CD4-positive, alpha-beta T cell treated with Interferon gamma for 1 hour (primary cell): Measurements from ENCODE around the gene KCNC4.

Source experiments
- DNase-seq: peaks from one replicate; pipeline ENCODE4 v3.0.0-alpha.2; 2020

KCNC4 gene

GRCh38 chr1:110209715-110210603 lies at the start of gene KCNC4:
Gene KCNC4, plus strand, starts transcription at chr1:110210314. Its CDS starts 1,186 bp downstream, at chr1:110211500.
- DNase-seq = peak; percentile 96

GRCh38 chr1:110160538-110161100 lies 49.5 kb upstream of the KCNC4 start:
- no peak for DNase-seq

- no peak for DNase-seq
Observed at GRCh38 chr1:110161165-110161564, 48.9 kb upstream of the KCNC4 start.

- no peak for DNase-seq
Observed at GRCh38 chr1:110161849-110162248, 48.3 kb upstream of the KCNC4 start.

GRCh38 chr1:110163591-110163990 lies 46.5 kb upstream of the KCNC4 start:
- DNase-seq = no peak

- DNase-seq = no peak
Observed at GRCh38 chr1:110164725-110165350, 45.3 kb upstream of the KCNC4 start.

GRCh38 chr1:110165761-110166231 lies 44.3 kb upstream of the KCNC4 start:
- no peak for DNase-seq

- DNase-seq = no peak
Observed at GRCh38 chr1:110166861-110167260, 43.3 kb upstream of the KCNC4 start.

- no peak for DNase-seq
Observed at GRCh38 chr1:110170766-110171733, 39.1 kb upstream of the KCNC4 start.

GRCh38 chr1:110172001-110172400 lies 38.1 kb upstream of the KCNC4 start:
- no peak for DNase-seq

- DNase-seq = no peak
Observed at GRCh38 chr1:110173466-110174105, 36.5 kb upstream of the KCNC4 start.

- DNase-seq = no peak
Observed at GRCh38 chr1:110174961-110175360, 35.2 kb upstream of the KCNC4 start.

- DNase-seq = no peak
Observed at GRCh38 chr1:110176299-110176956, 33.7 kb upstream of the KCNC4 start.

GRCh38 chr1:110177775-110178174 lies 32.3 kb upstream of the KCNC4 start:
- no peak for DNase-seq

GRCh38 chr1:110183642-110184167 lies 26.4 kb upstream of the KCNC4 start:
- DNase-seq = no peak

- DNase-seq = no peak
Observed at GRCh38 chr1:110184446-110184845, 25.7 kb upstream of the KCNC4 start.

GRCh38 chr1:110185181-110185580 lies 24.9 kb upstream of the KCNC4 start:
- no peak for DNase-seq

GRCh38 chr1:110186558-110186957 lies 23.6 kb upstream of the KCNC4 start:
- no peak for DNase-seq

GRCh38 chr1:110187139-110187890 lies 22.8 kb upstream of the KCNC4 start:
- no peak for DNase-seq

GRCh38 chr1:110188035-110188618 lies 22.0 kb upstream of the KCNC4 start:
- no peak for DNase-seq
